HG03097 (cell line): Measurements from ENCODE around the gene KRT16.
"Not testable (repeated sequence)": the region's sequence is repeated elsewhere in the genome, so short reads cannot be mapped to it uniquely, and the experiment has no call there.

Experiments used
- ATAC-seq: cut with Tn5 transposase; IDR thresholded peaks from one replicate; pipeline ENCODE4 v1.9.1; 2021; ENCODE audit not compliant: unreplicated experiment, low FRiP score

KRT16 gene

DNA sequence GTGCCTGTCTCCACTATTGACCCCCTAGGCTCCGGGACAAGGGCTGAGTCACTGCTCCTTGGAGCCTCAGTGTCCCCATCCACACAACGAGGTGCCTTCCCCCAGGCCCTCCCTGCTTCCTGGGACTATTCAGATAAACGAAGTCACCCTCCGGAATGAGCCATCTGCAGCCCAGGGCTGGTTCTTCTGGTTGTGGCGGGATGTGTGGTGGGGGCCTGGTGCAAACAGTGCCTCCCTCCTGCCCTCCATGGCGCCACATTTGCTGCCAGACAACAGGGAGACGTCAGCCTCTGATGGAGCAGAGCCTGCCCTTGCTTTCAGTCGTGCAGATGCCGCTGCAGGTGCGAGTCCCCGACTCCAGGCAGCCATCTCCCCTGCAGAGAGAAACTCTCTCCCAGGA, 5.1 kb upstream of the KRT16 start:
- ATAC-seq: no peak

DNA sequence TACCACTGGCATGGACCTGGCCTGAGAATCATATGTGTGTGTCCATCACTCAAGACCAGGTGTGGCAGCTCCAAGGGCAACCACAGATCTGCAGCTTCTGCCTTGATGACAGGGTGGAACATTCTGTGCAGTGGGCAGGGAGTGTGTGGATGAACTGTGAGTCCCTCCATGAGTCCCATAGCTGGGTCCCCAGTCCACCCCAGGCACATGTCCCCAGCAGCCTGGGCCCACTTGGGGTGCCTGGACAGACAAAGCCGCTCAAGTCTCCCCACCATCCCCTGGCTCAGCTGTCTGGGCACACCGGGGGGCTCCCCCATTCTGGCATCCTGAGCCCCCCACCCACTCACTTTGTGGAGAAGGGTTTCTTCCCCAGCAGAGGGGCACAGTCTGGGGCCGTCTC, 4.6 kb upstream of the KRT16 start:
- no peak for ATAC-seq

DNA sequence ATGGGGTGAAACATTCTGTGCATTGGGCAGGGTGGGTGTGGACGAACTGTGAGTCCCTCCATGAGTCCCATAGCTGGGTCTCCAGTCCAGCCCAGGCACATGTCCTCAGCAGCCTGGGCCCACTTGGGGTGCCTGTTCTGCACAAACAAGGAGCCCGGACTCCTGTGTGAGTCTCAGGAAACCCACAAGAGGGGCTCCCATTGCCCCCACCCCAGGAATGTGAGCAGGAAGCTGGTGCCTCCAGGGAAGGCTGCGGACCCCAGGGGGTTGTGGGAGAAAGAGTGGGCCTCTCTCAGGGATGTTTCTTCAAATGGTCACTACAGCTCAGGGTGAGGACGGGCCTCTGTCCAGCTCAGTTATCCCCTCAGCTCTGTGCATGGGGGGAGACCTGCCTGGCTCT, 3.9 kb upstream of the KRT16 start:
- not testable (repeated sequence) for ATAC-seq

DNA sequence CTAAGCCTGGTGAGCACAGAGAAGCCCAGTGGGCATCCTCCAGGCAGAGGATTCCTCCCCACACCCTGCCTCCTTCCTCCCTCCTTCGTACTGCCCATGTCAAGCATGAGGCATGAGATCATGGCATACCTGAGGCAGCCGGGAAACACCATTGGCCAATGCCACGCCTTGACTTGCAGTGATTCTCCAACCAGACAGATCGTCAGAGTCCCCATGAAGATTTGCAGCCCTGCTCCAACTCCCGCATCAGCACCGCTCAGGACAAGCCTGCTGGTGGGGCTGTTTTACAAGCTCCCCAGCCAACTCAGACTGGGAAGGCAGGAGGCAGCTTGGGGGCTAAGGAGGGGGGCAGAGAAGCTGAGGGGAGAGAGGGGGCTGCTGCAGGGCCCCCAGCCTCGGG, 2.9 kb upstream of the KRT16 start:
- no peak for ATAC-seq

DNA sequence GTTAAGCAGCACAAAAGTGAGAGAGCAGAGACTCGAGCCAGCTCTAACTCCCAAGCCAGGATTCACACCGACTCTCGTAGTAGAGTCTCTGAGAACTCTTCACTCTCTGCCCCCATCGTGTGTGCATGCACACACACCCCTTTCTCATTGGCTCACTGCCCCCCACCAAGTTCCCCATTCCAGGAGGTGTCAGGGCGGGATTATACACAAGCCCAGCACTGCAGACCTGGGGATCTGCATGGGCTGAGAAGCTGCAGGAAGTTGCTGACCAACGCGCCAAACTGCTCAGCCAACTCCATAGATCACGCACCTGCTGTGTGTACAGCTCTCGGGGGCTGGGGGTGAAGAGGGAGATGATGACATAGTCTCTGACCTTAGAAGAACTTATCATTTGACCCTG, 2.2 kb upstream of the KRT16 start:
- ATAC-seq: not testable (repeated sequence)

DNA sequence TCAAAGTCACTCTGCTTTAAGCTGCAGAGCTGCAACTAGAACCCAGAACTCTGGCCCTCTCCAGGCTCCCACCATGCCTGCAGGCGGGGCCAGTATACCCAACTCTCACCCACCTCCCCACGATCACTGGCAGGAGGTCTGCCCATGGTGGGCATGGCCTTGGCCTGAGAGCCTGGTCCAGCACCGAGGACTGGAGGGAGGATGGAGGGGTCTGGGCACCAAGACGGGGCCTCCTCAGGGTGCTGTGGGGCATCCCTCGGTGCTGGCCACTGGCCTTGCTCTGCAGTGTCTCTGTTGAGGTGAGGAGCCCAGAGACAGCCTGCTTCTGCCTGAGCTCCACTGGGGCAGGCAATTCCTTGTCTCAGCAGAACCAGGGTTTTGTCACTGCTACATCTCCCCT, 1.5 kb upstream of the KRT16 start:
- ATAC-seq: no peak

DNA sequence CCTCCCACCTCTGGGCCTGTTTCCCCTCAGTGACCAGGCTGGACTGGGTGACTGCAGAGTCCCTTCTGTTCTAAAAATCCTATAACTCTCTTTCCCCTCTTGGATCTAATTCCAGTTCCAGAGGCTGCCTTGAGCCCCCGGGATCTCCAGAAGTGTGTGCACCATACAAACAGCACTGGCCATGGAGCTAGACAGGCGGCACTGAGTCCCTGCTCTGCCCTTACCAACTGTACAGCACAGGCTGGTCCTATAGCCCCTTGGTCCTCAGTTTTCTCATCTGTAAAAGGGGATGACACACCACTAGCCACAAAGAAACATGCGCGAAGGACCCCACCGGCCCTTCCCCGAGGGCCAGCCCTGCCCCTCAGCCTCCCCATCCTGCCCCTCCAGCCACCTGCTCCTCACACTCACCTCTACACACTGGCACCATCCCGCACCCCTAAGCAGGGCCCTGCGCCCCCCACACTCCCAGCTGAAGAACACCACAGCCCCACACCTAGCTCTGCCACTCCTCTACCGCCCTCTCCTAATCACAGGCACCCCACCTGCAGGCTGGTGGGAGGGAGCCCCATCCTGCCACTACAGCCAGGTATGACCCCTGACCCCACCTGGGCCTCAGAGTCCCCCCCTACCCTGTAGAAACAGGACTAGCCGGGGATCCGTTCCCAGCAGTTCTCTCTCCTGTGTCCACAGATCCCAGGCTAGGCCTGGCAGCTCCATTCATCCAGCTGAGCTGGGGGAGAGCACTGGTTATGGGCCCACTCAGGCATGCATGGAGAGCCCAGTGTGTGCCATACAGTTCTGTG, 913 bp upstream of the KRT16 start:
- ATAC-seq: no peak

DNA sequence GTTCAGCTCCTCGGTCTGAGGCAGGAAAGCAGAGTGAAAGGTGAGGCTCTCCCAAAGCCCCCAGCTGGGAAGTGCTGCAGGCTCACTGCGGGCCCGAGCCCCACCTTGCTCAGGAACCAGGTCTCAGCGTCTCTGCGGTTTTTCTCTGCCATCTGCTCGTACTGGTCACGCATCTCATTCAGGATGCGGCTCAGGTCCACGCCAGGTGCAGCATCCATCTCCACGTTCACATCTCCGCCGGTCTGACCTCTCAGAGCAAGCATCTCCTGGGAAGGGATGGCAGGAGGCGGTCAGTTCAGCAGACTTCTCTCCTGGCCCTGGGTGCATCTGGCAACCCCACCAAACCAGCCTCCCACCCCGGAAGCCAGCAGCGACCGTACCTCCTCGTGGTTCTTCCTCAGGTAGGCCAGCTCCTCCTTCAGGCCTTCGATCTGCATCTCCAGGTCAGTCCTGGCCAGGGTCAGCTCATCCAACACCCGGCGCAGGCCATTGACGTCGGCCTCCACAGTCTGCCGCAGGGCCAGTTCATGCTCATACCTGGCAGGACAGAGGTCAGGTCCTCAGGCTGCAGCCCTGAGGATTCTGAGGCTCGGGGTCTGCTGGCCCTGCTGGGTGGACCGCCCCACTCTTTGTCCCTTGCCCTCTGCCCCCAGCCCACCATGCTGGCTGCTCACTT, 1.5 kb downstream of the KRT16 start:
- ATAC-seq: no peak

DNA sequence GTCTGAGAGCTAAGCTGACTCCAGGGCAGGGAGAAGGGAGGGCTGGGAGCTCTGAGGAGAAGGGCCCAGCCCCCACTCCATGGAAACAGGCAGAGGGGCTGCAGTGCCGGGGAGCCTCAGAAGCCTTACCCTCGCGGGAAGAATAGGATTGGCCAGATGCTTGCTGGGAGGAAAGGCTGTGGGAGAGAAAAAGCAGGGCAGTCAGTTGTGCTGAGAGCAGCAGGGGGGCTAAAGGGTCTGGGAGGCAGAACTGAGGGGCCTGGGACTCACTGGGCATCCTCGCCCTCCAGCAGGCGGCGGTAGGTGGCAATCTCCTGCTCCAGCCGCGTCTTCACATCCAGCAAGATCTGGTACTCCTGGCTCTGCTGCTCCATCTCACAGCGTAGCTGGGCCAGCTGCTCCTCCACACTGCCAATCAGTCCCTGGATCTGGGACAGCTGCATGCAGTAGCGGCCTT, 2.5 kb downstream of the KRT16 start:
- ATAC-seq: not testable (repeated sequence)

DNA sequence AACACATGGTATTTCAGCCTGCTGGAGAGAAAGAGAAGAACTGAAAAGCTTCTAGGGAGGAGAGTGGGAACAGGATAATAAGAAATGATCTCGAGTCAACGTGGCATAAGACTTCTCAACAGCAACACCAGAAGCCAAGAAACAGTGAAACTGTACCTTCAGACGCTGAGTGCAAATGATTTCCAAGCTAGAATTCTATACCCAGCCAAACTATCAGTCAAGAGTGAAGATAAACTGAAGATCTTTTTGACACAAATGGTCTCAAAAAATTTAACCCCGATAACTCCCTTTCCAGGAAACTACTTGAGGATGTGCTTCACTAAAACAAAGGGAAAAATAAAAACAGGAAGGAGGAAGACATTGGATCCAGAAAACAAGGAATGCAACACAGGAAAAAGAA, 5.6 kb downstream of the KRT16 start:
- ATAC-seq: not testable (repeated sequence)

DNA sequence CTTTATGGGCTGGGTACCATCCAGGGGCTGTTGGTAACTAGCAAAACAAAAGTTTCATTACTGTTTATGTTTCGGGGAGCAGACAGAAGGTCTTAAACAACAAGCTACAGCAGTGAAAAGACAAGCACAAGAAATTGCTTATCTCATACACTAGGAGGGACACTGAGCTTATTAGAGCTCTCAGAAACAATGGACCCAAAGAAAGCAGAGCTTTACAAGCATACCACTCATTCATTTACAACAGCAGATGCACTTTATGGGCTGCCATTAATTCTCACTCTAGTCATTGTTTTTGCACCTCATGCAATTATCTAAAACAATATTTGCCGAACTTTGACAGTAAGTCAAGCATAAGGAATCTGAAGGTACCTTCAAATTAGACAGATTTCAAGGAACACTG, 10.0 kb downstream of the KRT16 start:
- no peak for ATAC-seq

DNA sequence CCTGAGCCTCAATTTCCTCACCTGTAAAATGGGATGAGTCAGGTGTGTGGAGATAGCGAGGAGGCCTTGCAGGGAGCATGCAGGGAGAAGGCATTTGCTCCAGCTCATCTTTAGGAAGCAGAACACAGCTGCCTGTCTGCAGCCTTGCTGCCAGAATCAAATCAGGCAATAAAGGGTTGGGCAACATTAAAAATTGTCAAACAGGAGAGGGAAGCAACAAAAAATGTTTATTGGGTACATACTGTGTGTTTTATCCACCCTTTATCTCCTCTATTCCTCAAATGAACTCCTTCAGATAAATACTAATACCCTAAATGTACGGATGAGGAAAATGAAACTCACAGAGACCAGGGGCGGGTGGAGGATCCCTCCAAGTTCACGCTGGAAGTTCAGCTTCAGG, 12.2 kb downstream of the KRT16 start:
- ATAC-seq: no peak

DNA sequence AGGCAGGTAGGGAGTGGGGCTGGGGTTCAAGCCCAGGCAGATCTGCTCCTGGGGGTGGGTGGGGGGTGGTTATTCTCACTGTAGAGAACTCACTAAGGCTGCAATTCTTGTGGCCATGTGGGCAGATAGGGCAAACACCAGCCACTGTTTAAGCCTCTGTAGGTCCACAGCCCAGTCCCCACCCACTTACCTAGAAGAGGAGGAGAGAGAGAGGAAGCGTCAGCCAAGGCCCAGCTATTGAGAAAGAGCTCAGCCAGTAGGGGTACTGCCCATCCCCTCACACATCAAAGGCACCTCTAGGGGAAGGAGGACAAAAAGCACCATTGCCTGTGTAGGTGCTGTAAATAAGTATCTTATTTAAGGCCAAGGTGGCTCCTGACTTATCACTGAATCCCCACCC, 12.9 kb downstream of the KRT16 start:
- ATAC-seq: no peak

DNA sequence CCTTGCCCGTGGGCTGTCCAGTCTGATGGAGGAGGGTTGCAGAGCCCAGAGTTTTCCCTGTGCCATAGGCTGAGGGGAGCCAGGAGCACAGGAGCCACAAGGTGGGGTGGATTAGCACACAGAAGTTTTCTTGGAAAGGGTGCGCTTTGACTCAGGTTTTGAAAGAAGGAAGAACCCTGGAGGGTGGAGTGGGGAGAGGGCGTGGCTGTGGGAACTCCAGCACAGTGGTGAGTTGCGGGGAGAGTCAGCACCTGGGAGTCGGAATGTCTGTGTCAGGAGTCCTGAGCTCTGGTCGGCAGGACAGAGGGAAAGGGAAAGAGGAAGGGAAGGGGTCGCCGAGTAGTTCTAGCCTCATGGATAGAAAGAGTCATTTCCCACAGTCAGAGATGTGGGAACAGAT, 17.0 kb downstream of the KRT16 start:
- no peak for ATAC-seq

DNA sequence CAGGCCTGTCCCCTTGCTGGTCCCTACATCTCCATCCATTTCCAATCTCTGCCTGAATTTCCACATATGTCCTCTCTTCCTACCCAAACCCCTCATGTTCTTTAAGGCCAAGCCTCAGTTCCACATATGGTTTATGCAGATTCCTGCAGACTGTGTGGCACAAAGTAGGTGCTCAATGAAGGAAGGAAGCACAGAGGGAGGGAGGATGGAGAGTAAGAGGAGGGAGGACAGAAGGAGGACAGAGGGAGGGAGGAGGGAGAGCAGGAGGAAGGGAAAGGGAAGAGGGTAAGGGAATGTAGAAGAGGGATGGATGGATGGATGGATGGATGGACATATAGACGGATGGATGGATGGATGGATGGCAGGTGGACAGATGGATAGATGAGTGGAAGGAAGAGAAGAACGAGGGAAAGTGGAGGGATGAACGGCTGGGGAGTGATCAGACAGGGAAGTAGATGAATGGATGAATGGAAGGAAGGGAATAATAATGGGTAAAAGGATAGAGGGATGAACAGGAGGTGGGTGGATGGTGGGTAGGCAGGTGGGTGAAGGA, 18.1 kb downstream of the KRT16 start:
- ATAC-seq: no peak

DNA sequence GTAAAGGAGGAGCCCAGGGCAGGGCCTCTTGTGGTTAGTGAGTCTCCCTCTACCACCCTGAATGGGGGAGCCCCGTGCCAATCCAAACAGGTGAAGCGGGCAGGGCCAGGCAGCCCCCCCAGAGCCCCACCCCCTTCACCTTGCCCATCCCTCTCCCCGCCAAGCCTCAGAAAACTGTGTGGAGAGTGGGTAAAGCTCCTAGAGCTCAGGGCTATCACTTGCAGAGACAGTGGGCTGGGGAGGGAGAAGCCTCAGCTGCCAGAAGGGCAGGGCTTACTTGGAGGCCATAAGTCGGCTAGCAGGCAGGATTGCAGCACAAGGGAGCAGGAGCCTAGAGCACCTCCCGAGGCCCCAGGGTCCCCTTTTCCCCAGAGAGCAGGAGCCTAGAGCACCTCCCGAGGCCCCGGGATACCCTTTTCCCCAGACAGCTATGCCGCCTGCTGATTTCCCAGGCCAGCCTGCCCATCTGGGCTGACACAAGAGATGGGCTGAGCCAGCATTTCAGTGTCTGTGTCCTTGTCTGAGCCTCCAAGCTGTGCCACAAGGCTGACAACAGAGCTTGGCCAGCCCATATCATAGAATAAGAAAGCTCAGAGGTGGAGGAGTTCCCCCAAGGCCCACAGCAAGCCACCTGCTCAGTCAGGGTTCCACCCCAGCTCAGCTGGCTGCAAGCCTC, 19.1 kb downstream of the KRT16 start:
- no peak for ATAC-seq

DNA sequence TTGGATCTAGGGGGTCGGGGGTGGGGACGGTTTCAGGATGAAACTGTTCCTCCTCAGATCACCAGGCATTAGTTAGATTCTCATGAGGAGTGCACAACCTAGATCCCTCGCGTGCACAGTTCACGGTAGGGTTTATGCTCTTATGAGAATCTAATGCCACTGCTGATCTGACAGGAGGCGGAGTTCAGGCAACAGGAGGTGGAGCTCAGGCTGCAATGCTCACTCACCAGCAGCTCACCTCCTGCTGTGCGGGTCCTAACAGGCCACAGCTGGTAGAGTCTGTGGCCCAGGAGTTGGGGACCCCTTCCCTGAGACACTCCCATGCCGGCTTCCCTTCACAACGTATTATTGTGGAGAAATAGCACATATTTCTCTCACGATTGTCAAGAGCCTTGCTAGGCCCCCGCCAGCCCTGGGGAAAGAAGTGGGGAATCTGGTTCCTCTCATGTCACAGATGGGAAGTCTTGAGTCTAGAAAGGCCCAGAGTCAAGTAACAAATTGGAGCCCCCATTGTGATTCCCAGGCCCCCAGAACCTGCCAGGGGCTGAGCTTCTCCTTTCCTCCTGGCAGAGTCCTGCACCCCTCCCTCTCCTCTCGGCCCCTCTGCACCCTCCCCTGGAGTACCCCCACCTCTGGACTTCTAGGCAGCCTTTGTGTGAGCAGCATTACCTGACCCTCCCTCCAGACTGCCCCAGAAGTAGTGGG, 19.8 kb downstream of the KRT16 start:
- no peak for ATAC-seq

DNA sequence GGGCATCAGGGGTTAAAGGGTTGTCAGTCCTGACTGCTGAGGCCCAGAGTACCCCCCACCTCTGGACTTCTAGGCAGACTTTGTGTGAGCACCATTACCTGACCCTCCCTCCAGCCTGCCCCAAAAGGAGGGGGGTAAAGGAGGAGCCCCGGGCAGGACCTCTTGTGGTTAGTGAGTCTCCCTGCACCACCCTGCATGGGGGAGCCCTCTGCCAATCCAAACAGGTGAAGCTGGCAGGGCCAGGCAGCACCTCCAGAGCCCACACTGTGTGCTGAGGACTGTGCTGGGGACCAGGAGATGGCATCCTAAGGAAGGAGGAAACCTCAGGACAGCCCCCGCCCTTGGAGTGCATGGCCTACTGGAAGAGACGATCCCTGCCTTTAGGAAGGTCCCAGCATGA, 23.3 kb downstream of the KRT16 start:
- no peak for ATAC-seq

DNA sequence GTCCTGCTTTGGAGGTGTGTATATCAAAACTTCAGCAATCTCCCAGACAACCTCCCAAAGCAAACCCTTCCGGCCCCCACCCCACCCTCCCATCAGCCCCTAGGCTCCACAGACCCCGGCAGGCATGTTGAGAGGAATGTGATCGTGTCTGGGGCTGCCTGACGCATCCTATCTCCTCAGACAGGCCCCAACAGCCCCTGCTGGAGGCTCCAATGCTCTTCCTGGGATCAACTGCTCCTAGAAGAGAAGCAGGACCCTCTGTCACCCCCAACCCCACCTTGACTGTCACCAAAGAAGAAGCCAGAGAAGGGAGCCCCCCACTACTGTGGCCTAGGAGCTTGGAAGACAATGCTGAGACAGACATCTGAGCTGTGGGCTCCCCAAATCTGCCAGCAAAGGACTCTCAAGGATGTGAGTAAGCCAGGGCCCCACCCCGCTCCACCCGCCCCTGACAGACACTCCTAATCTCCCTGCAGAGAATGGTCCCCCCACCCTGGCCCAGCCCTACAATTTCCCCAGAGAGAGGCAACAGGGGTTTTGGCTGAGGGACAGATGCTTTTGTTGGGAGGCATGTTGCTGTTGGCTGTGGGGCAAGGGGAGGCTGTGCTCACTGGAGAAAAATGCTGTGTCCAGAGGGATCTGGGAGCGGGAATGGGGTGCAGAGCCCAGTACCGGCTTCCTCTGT, 24.3 kb downstream of the KRT16 start:
- ATAC-seq: no peak

DNA sequence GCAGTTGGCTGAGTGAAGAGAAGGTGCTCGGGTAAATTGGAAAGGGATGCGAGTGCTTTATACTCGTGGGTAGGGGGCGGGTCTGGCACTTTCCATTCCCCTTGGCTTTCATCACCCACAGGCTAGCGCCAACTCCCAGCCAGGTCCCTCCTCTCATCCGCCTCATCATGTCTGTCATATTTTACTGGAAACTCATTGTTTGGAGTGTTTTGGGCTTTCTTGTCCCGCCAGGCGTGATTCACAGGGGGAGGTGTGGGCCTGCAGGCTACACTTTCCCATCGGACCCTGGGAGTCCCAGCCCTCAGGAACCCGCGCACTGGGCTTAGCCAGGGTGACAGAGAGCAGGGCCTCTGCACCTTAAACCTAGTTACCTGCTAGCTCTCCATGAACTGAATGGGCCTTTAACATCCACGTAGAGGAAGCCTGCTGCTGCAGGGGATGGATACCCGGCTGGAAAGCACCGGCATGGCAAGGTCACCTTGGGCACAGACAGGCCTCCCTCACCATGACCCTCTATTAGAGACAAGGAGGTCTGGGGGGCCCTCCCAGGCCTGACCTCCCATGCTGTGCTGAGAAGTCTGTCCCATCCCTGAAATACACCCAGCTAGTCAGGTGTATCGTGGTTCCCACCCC, 25.6 kb downstream of the KRT16 start, which contains the start of gene KRT14:
KRT14 (minus strand) TSS at position 33 of the 633 bp plus-strand sequence. CDS start 61 bp downstream, outside the sequence.
- ATAC-seq: no peak
